GM10266 (cell line): ENCODE results near the gene EFNA2.

Source experiments
- DNase-seq: peaks from one replicate; pipeline ENCODE4 v3.0.0; 2012; ENCODE audit errors: extremely low spot score
- TF ChIP-seq, protein P1 (sequence below): IDR thresholded peaks from 2 replicates; pipeline ENCODE4 v1.5.1; 2012; ENCODE audit warnings: mild to moderate bottlenecking, low read depth; ENCODE audit not compliant: control insufficient read depth, insufficient read depth; ENCODE audit errors: missing control alignments

EFNA2 gene

DNA sequence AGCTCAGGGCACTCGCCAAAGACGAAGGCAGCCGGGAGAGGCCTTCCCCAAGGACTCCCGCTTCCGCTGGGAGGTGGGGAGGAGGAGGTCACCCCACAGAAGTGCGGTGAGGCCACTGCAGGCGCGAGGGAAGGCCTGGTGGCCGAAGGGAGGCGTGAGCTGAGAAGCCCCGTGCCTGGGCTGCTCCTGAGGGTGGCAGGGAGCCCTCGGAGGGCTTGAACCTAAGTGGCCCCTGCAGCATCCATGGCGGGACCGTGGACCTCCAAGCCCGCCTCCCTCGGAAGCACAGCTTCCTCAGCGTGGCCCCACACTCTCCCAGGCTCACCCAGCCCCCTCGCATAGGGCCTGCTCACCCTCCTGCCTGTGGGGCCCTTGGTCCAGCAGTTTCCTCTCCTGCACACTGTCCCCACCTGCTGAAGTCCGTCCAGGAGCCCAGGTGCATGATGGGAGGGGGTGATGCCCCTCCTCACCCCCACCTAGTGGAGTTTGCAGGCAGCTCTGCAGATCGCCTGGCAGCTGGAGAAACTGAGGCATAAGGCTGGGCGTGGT is 25.9 kb downstream of the EFNA2 start:
- TF ChIP-seq, protein P1, sequence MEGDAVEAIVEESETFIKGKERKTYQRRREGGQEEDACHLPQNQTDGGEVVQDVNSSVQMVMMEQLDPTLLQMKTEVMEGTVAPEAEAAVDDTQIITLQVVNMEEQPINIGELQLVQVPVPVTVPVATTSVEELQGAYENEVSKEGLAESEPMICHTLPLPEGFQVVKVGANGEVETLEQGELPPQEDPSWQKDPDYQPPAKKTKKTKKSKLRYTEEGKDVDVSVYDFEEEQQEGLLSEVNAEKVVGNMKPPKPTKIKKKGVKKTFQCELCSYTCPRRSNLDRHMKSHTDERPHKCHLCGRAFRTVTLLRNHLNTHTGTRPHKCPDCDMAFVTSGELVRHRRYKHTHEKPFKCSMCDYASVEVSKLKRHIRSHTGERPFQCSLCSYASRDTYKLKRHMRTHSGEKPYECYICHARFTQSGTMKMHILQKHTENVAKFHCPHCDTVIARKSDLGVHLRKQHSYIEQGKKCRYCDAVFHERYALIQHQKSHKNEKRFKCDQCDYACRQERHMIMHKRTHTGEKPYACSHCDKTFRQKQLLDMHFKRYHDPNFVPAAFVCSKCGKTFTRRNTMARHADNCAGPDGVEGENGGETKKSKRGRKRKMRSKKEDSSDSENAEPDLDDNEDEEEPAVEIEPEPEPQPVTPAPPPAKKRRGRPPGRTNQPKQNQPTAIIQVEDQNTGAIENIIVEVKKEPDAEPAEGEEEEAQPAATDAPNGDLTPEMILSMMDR: no peak

DNA sequence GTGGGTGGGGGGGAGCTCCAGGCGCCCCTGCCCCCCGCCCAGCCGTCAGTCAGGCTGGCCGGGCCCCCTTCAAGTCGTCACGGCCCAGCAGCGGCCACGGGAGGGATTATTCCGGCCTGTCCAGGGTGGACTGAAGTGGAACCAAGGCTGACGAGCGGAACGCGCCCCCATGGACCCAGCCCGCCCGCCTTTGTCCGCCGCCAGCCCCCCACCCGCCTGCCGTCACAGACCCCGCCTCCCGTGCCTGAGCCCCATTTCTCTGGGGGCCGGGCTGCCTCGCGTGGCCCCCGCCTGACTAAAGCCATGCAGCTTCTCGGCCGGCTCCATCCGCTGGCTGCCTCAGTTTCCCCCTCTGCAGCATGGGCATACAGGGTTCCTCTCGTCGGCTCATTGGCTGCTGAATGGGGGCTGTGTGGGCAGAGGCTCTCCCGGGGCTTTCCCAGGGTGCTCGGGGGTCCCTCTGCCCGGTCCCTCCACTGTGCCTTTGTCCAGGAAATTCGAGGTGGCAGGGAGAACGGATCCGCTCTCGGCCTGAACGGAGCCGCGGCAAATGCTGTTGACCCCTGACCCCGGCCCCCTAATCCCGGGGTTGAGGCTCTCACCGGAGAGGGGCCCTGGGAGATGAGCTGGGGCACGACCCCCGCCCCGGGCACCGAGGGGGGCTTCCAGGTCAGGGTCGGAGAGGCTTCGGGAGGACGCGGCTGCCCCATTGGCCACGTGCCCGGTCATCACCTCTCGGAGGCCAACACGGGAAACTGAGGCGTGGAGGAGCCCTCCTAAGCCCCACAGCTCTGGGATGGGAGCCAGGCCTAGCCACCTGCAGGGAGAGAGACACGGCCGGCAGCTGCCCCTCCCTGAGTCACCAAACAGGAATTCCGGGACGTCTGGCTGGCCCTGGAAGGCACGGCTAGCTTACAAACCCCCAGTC is 27.4 kb downstream of the EFNA2 start:
- DNase-seq: no peak

More for the DNA sequence above, 25.9 kb downstream of the EFNA2 start:
- no peak for DNase-seq

GRCh38 chr19:1313695-1314613 is 28.3 kb downstream of the EFNA2 start:
- TF ChIP-seq, protein P1: no peak

More for the DNA sequence above, 27.4 kb downstream of the EFNA2 start:
- TF ChIP-seq, protein P1: no peak

DNA sequence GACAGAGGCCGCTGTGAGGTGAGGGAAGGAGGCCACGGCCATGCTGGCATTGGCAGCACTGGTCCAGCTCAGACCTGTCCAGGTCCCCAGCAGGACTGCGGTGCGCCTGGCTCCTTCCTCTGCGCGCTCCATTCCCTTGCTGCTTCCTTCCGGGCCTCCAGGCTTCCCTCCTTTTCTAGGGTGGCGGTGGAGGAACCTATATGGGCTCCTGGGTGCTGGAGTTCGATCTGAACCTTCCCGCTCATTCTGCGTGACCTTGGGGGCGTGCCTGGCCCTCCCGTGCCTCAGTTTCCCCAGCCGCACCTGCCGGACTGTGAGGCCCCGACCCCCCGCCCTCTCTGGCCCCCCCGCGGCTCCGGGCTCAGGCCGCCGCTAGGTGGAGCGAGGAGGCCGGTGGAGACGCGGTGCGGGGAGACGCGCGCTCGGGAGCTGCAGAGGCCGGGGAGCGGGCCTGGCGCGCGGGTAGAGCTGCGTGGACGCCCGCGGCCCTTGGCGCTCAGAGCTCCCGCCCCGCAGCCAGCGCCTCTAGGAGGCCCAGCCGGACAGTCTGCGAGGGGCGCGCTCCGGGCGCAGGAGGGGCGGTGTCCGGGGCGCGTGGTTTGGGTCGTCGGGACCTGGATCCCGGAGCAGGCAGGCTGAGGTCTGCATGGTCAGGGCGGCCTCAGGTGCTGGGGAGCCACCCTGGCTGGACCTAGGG is 29.9 kb downstream of the EFNA2 start:
- peak; percentile 90 for DNase-seq
- TF ChIP-seq, protein P1: peak; percentile 71

More at GRCh38 chr19:1313695-1314613, 28.3 kb downstream of the EFNA2 start:
- DNase-seq: no peak

- TF ChIP-seq, protein P1: no peak
- no peak for DNase-seq
Measured at GRCh38 chr19:1316466-1316865, 30.8 kb downstream of the EFNA2 start.

DNA sequence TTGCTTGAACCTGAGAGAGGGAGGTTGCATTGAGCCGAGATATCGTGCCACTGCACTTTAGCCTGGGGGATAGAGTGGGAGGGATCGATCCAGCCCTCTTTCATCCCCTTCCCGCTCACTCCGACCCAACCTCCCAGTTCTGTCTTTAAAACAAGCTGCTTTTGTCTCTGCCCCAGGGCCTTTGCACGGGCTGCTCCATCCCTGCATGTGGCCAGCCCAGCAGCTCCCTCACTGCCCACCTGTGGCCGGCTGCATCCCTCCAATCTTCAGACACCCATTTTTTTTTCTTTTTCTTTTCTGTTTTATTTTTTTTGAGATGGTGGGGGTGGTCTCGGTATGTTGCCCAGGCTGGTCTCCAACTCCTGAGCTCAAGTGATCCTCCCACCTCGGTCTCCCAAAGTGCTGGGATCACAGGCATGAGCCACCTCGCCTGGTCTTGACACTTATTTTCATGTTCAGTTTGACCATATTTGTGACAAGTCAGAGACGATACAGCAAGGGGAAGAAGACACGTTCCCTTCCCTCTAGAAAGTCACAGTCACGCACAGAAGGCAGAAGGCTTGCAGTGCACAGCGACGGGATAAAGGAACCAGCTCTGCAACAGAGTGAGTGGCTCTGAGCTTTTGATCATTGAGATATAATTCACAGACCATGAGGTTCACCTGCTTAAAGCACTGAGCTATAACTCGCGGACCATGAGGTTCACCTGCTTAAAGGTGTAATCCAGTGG is 31.8 kb downstream of the EFNA2 start:
- TF ChIP-seq, protein P1: no peak
- DNase-seq: no peak
